Stomach (tissue), 4 donors: ENCODE data around the gene FYN.

Experiments
- CTCF ChIP-seq, 7 experiments: fragments of 450-650 bp in 4 of 7; fragments of 200-600 bp in 3 of 7; sonication (generic) in 3 of 7; IDR thresholded peaks; one replicate each; pipeline ENCODE4 v1.5.1; 2016 to 2019; ENCODE audit warnings: antibody characterized with exemption in 7 of 7, control low read depth in 2 of 7, mild to moderate bottlenecking in 1 of 7
- EP300 ChIP-seq: sonication (generic); formaldehyde crosslinking; IDR thresholded peaks from one replicate; pipeline ENCODE4 v1.6.1; 2017; ENCODE audit warnings: antibody characterized with exemption
- POLR2A ChIP-seq, 4 donors: fragments of 450-650 bp; IDR thresholded peaks; one replicate each; pipeline ENCODE4 v1.6.1; 2016; ENCODE audit warnings: antibody characterized with exemption in 4 of 4, control low read depth in 2 of 4, mild to moderate bottlenecking in 1 of 4, moderate library complexity in 1 of 4

- no peak for TF ChIP-seq POLR2A (IDR thresholded peaks at IDR 0.05)
- TF ChIP-seq CTCF (IDR thresholded peaks at IDR 0.05) = no peak
- no peak for TF ChIP-seq EP300
These were observed 47.9 kb upstream of the FYN start for GRCh38 chr6:111921103-111921502.
